Measurements from ENCODE around the gene LENG1. TPM values are rescaled to one million over a fixed set of nuclear protein-coding genes. Genes with fewer than 3 reads are reported as not detected.

Gene LENG1
- total and polyA plus RNA-seq, 2 experiments from 2014 or later, result 4.7 to 17.2 TPM

- Histone ChIP-seq H3K79me2 (replicated peaks; ENCODE audit: insufficient read depth) (no peaks in the 10 kb centered on the region), H3K9me2 (ENCODE audit: insufficient read depth) (no peaks in the 10 kb centered on the region), H3K4me3 (peak overlapping the region; percentile 65), H4K20me1 (replicated peaks; ENCODE audit: insufficient read depth) (peaks cover 2% of the 10 kb centered on the region; the same call in 1 of the 2 replicates), H3K4me2 (peak overlapping the region; percentile 90), H3F3A (replicated peaks; ENCODE audit: low read depth) (peaks cover 22% of the 10 kb centered on the region), H3K36me3 (ENCODE audit: insufficient read depth) (no peaks in the 10 kb centered on the region), H3K27ac (ENCODE audit: low read depth) (no peak overlapping the region), H3K27me3 (ENCODE audit: insufficient read depth) (peaks cover 7% of the 10 kb centered on the region; the same call in 1 of the 2 replicates), H2AFZ (peak overlapping the region; percentile 63; the same call in 1 of the 2 replicates), H3K4me1 (ENCODE audit: insufficient read depth) (peaks cover 5% of the 10 kb centered on the region; the same call in 1 of the 2 replicates)
- DNase-seq (ENCODE audit: low spot score) (peak; percentile 97), ATAC-seq (peak; percentile 40)
- Mint-ChIP-seq H3K4me3 (peak overlapping the region; percentile 73), H3K27me3 (ENCODE audit: insufficient read depth, low read depth, poor library complexity) (peaks cover 47% of the 10 kb centered on the region), H3K4me1 (peaks cover 30% of the 10 kb centered on the region), H3K27ac (no peak overlapping the region), H3K9me3 (no peaks in the 10 kb centered on the region; the same call in 2 of the 3 replicates), H3K36me3 (ENCODE audit: low read depth) (no peaks in the 10 kb centered on the region)
- peak; percentile 47 for TF ChIP-seq POLR2AphosphoS5 (IDR thresholded peaks at IDR 0.05; ENCODE audit: low read depth)
- no peak for TF ChIP-seq EZH2phosphoT487 (IDR thresholded peaks at IDR 0.05; ENCODE audit: unreplicated experiment)
- TF ChIP-seq, protein P1, sequence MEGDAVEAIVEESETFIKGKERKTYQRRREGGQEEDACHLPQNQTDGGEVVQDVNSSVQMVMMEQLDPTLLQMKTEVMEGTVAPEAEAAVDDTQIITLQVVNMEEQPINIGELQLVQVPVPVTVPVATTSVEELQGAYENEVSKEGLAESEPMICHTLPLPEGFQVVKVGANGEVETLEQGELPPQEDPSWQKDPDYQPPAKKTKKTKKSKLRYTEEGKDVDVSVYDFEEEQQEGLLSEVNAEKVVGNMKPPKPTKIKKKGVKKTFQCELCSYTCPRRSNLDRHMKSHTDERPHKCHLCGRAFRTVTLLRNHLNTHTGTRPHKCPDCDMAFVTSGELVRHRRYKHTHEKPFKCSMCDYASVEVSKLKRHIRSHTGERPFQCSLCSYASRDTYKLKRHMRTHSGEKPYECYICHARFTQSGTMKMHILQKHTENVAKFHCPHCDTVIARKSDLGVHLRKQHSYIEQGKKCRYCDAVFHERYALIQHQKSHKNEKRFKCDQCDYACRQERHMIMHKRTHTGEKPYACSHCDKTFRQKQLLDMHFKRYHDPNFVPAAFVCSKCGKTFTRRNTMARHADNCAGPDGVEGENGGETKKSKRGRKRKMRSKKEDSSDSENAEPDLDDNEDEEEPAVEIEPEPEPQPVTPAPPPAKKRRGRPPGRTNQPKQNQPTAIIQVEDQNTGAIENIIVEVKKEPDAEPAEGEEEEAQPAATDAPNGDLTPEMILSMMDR (conservative IDR thresholded peaks at IDR 0.05; ENCODE audit: low read depth in 2 of 2), result no peak
These were observed 5.0 kb upstream of the LENG1 start for GRCh38 chr19:54164369-54165068.

DNA sequence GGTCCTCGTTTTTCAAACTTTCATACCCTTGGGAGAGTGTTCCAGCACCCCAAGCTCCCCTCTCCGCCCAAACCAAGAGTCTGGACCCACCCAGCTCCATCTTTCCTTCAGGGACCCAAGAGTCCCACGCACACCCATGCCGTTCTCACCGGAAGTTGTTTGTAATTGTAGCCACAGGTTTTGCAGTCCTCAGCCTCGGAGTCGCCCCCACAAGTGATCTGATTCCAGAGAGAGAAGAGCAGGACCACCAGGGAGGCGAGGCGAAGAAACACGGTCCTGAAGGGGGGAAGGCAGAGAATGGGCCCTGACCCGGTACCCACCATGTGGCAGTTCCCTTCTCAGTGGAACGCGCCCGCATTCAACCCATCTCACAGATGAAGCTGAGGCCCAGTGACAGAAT, 3.4 kb upstream of the LENG1 start:
- H3K36me3 ChIP-seq (ENCODE audit: insufficient read depth), result no peaks in the 10 kb centered on the region
- TF ChIP-seq EZH2phosphoT487 (IDR thresholded peaks at IDR 0.05; ENCODE audit: unreplicated experiment), result no peak
- no peak for TF ChIP-seq JUNB (IDR thresholded peaks at IDR 0.05; ENCODE audit: unreplicated experiment)
- TF ChIP-seq, protein P1 (conservative IDR thresholded peaks at IDR 0.05; ENCODE audit: low read depth in 2 of 2), result no peak
- TF ChIP-seq, protein P2, sequence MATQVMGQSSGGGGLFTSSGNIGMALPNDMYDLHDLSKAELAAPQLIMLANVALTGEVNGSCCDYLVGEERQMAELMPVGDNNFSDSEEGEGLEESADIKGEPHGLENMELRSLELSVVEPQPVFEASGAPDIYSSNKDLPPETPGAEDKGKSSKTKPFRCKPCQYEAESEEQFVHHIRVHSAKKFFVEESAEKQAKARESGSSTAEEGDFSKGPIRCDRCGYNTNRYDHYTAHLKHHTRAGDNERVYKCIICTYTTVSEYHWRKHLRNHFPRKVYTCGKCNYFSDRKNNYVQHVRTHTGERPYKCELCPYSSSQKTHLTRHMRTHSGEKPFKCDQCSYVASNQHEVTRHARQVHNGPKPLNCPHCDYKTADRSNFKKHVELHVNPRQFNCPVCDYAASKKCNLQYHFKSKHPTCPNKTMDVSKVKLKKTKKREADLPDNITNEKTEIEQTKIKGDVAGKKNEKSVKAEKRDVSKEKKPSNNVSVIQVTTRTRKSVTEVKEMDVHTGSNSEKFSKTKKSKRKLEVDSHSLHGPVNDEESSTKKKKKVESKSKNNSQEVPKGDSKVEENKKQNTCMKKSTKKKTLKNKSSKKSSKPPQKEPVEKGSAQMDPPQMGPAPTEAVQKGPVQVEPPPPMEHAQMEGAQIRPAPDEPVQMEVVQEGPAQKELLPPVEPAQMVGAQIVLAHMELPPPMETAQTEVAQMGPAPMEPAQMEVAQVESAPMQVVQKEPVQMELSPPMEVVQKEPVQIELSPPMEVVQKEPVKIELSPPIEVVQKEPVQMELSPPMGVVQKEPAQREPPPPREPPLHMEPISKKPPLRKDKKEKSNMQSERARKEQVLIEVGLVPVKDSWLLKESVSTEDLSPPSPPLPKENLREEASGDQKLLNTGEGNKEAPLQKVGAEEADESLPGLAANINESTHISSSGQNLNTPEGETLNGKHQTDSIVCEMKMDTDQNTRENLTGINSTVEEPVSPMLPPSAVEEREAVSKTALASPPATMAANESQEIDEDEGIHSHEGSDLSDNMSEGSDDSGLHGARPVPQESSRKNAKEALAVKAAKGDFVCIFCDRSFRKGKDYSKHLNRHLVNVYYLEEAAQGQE (IDR thresholded peaks at IDR 0.05; ENCODE audit: unreplicated experiment), result no peak
- Mint-ChIP-seq H3K27me3 (ENCODE audit: insufficient read depth, low read depth, poor library complexity) (peaks cover 48% of the 10 kb centered on the region), H3K27ac (no peak overlapping the region), H3K4me3 (peak overlapping the region; percentile 86), H3K36me3 (ENCODE audit: low read depth) (peaks cover 7% of the 10 kb centered on the region), H3K9me3 (peaks cover 2% of the 10 kb centered on the region; the same call in 2 of the 3 replicates), H3K4me1 (peaks cover 39% of the 10 kb centered on the region)
- DNase-seq (ENCODE audit: low spot score) (no peak), ATAC-seq (no peak)
- H3K27ac ChIP-seq (ENCODE audit: low read depth), result no peak overlapping the region
- peak overlapping the region; percentile 76 for H3K4me2 ChIP-seq
- peaks cover 9% of the 10 kb centered on the region; the same call in 1 of the 2 replicates for H3K79me2 ChIP-seq (replicated peaks; ENCODE audit: insufficient read depth)
- H4K20me1 ChIP-seq (replicated peaks; ENCODE audit: insufficient read depth), result peaks cover 2% of the 10 kb centered on the region; the same call in 1 of the 2 replicates
- no peaks in the 10 kb centered on the region for H3K9me2 ChIP-seq (ENCODE audit: insufficient read depth)
- peaks cover 27% of the 10 kb centered on the region for H3F3A ChIP-seq (replicated peaks; ENCODE audit: low read depth)
- no peak overlapping the region for H2AFZ ChIP-seq
- peaks cover 7% of the 10 kb centered on the region; the same call in 1 of the 2 replicates for H3K27me3 ChIP-seq (ENCODE audit: insufficient read depth)
- peaks cover 8% of the 10 kb centered on the region; the same call in 1 of the 2 replicates for H3K4me1 ChIP-seq (ENCODE audit: insufficient read depth)
- peak overlapping the region; percentile 58 for H3K4me3 ChIP-seq

Measured in GM23338 (cell line).